ENCODE results near the gene SVBP.

The SVBP gene

GRCh38 chr1:42793824-42794223, 23.4 kb downstream of the SVBP start:
- Histone ChIP-seq H2AFZ (ENCODE audit: low read depth) (no peak overlapping the region), H3K4me1 (ENCODE audit: low read depth, poor library complexity, severe bottlenecking) (no peaks in the 10 kb centered on the region), H3K27ac (no peak overlapping the region), H3K79me2 (ENCODE audit: insufficient read depth, low read depth) (no peaks in the 10 kb centered on the region), H3K9ac (no peak overlapping the region), H3K4me2 (no peak overlapping the region), H4K20me1 (ENCODE audit: insufficient read depth) (no peaks in the 10 kb centered on the region), H3K27me3 (ENCODE audit: insufficient read depth, low read depth) (no peaks in the 10 kb centered on the region), H3K4me3 (IDR thresholded peaks at IDR 0.05; ENCODE audit: insufficient read depth, low read depth, low read length) (no peak overlapping the region), H3K36me3 (ENCODE audit: insufficient read depth) (no peaks in the 10 kb centered on the region)
- no peak for TF ChIP-seq CTCF (conservative IDR thresholded peaks at IDR 0.05; ENCODE audit: low read depth, low read length)

- no peak overlapping the region for H3K9ac ChIP-seq
- H3K36me3 ChIP-seq (ENCODE audit: insufficient read depth): no peaks in the 10 kb centered on the region
- H3K27ac ChIP-seq: no peak overlapping the region
Observed at GRCh38 chr1:42788021-42788420, 29.2 kb downstream of the SVBP start.

GRCh38 chr1:42786097-42786496, 31.1 kb downstream of the SVBP start:
- Histone ChIP-seq H3K79me2 (ENCODE audit: insufficient read depth, low read depth) (no peaks in the 10 kb centered on the region), H3K27me3 (ENCODE audit: insufficient read depth, low read depth) (no peaks in the 10 kb centered on the region), H3K4me2 (no peak overlapping the region), H3K9ac (no peak overlapping the region), H3K4me1 (ENCODE audit: low read depth, poor library complexity, severe bottlenecking) (no peaks in the 10 kb centered on the region), H3K27ac (no peak overlapping the region), H4K20me1 (ENCODE audit: insufficient read depth) (no peaks in the 10 kb centered on the region), H3K36me3 (ENCODE audit: insufficient read depth) (no peaks in the 10 kb centered on the region), H2AFZ (ENCODE audit: low read depth) (no peak overlapping the region), H3K4me3 (IDR thresholded peaks at IDR 0.05; ENCODE audit: insufficient read depth, low read depth, low read length) (no peak overlapping the region)
- no peak for TF ChIP-seq CTCF (conservative IDR thresholded peaks at IDR 0.05; ENCODE audit: low read depth, low read length)

More at GRCh38 chr1:42788021-42788420, 29.2 kb downstream of the SVBP start:
- TF ChIP-seq CTCF (conservative IDR thresholded peaks at IDR 0.05; ENCODE audit: low read depth, low read length): no peak
- Histone ChIP-seq H3K27me3 (ENCODE audit: insufficient read depth, low read depth) (no peaks in the 10 kb centered on the region), H2AFZ (ENCODE audit: low read depth) (no peak overlapping the region), H3K4me2 (no peak overlapping the region), H4K20me1 (ENCODE audit: insufficient read depth) (no peaks in the 10 kb centered on the region), H3K4me3 (IDR thresholded peaks at IDR 0.05; ENCODE audit: insufficient read depth, low read depth, low read length) (no peak overlapping the region), H3K79me2 (ENCODE audit: insufficient read depth, low read depth) (no peaks in the 10 kb centered on the region), H3K4me1 (ENCODE audit: low read depth, poor library complexity, severe bottlenecking) (no peaks in the 10 kb centered on the region)

GRCh38 chr1:42784946-42785693, 32.1 kb downstream of the SVBP start, which contains the start of gene TMEM269:
TMEM269 (plus strand) TSS chr1:42784991; CDS start chr1:42789894, 4,903 bp downstream.
- no peaks in the 10 kb centered on the region for H3K36me3 ChIP-seq (ENCODE audit: insufficient read depth)
- peaks cover 2% of the 10 kb centered on the region for H3K4me1 ChIP-seq (ENCODE audit: low read depth, poor library complexity, severe bottlenecking)
- no peak within 1 kb of the TSS for H2AFZ ChIP-seq (ENCODE audit: low read depth)
- no peaks in the 10 kb centered on the region for H3K79me2 ChIP-seq (ENCODE audit: insufficient read depth, low read depth)
- no peak within 1 kb of the TSS for H3K9ac ChIP-seq
- H3K27me3 ChIP-seq (ENCODE audit: insufficient read depth, low read depth): no peaks in the 10 kb centered on the region
- H3K4me2 ChIP-seq: no peak within 1 kb of the TSS
- TF ChIP-seq CTCF (conservative IDR thresholded peaks at IDR 0.05; ENCODE audit: low read depth, low read length): no peak
- H3K27ac ChIP-seq: no peak within 1 kb of the TSS
- no peak within 1 kb of the TSS for H3K4me3 ChIP-seq (IDR thresholded peaks at IDR 0.05; ENCODE audit: insufficient read depth, low read depth, low read length)
- H4K20me1 ChIP-seq (ENCODE audit: insufficient read depth): no peaks in the 10 kb centered on the region

All from KMS-11 (cell line).